Sciatic nerve (tissue), 1 donor: ENCODE data around the gene ZXDB. TPM values are rescaled to one million over a fixed set of nuclear protein-coding genes. Genes with fewer than 3 reads are reported as not detected.

Experiments
- total RNA-seq: library from RNA; stranded (reverse); fragmentation: NEBNext Ultra II Directional; extraction: Animal tissue kit (Norgen Biotek cat#: 25700); gene quantifications from one replicate; pipeline ENCODE4 v1.2.1, GENCODE V29; 2021
- donor health status: DM: no; HTN: no; CAD: no.

Gene ZXDB
- total RNA-seq, 1 donor from 2014 or later, result 9.5 TPM

Other genes starting within 250 kb of the ZXDB start
- 0.13 TPM for gene NLRP2B, start 88.2 kb downstream of the ZXDB start, total RNA-seq